Left kidney (tissue), 8 donors: ENCODE data around the gene OR5I1. TPM values are rescaled to one million over a fixed set of nuclear protein-coding genes. Genes with fewer than 3 reads are reported as not detected.
A peak's percentile ranks its signal among the peaks of the same experiment; 100 is the strongest.
"Not testable (repeated sequence)": the region's sequence is repeated elsewhere in the genome, so short reads cannot be mapped to it uniquely, and the experiment has no call there.

Source experiments
- DNase-seq: peaks from one replicate; pipeline ENCODE4 v3.0.0-alpha.2; 2013
- long read RNA-seq, 8 donors: transcript quantifications; one replicate each; lab custom pipeline, GENCODE V29; 2026
- polyA plus RNA-seq: library from polyadenylated mRNA; unstranded; fragments of 120-200 nt; gene quantifications from one replicate; pipeline ENCODE4 v1.2.1, GENCODE V29; 2013; ENCODE audit not compliant: insufficient read length

Gene OR5I1
- not detected for polyA plus RNA-seq
- long read RNA-seq, donor 1, result 0 reads
- long read RNA-seq, donor 2, result 0 reads
- long read RNA-seq, donor 3, result 0 reads
- long read RNA-seq, donor 4, result 0 reads
- long read RNA-seq, donor 5, result 0 reads
- long read RNA-seq, donor 6, result 0 reads
- long read RNA-seq, donor 7, result 0 reads
- long read RNA-seq, donor 8, result 0 reads

- DNase-seq, result no peak
These were observed at the start of gene OR5I1 for GRCh38 chr11:55936300-55936699. Gene OR5I1 (minus strand): TSS chr11:55936400. CDS start chr11:55936400, 0 bp downstream.

- DNase-seq, result no peak
These were observed 34.7 kb upstream of the OR5I1 start for GRCh38 chr11:55970935-55971334.

- no peak for DNase-seq
These were observed 33.6 kb upstream of the OR5I1 start, which contains the start of gene OR10AG1 for GRCh38 chr11:55969845-55970244. Gene OR10AG1 (minus strand): TSS chr11:55969945. CDS start chr11:55969907, 38 bp downstream.

GRCh38 chr11:55967914-55968313 is 31.7 kb upstream of the OR5I1 start:
- no peak for DNase-seq

- no peak for DNase-seq
These were observed 30.2 kb upstream of the OR5I1 start for GRCh38 chr11:55966391-55966790.

- DNase-seq, result no peak
These were observed 20.3 kb upstream of the OR5I1 start for GRCh38 chr11:55956521-55956920.

GRCh38 chr11:55949330-55949729 is 13.1 kb upstream of the OR5I1 start:
- no peak for DNase-seq

GRCh38 chr11:55942785-55943392 is 6.7 kb upstream of the OR5I1 start:
- peak; percentile 17 for DNase-seq

GRCh38 chr11:55920537-55920936 is 15.7 kb downstream of the OR5I1 start:
- no peak for DNase-seq

GRCh38 chr11:55914482-55914881 is 21.7 kb downstream of the OR5I1 start, which contains the start of gene OR5W2:
Gene OR5W2 (minus strand): TSS chr11:55914582. CDS start chr11:55914582, 0 bp downstream.
- DNase-seq, result no peak

- no peak for DNase-seq
These were observed 33.9 kb downstream of the OR5I1 start for GRCh38 chr11:55902308-55902707.

GRCh38 chr11:55895216-55895615 is 41.0 kb downstream of the OR5I1 start:
- no peak for DNase-seq

- DNase-seq, result not testable (repeated sequence)
These were observed 50.7 kb downstream of the OR5I1 start for GRCh38 chr11:55885481-55885880.

Other genes starting within 250 kb of the OR5I1 start
- gene OR5D13, start 163.0 kb downstream of the OR5I1 start, polyA plus RNA-seq, result not detected
- not detected for gene OR5D14, start 140.8 kb downstream of the OR5I1 start, polyA plus RNA-seq
- gene OR5L1, start 125.0 kb downstream of the OR5I1 start, polyA plus RNA-seq, result not detected
- gene OR5D18, start 116.8 kb downstream of the OR5I1 start, polyA plus RNA-seq, result not detected
- not detected for gene OR5L2, start 109.2 kb downstream of the OR5I1 start, polyA plus RNA-seq
- not detected for gene OR5D16, start 97.6 kb downstream of the OR5I1 start, polyA plus RNA-seq
- not detected for gene TRIM51, start 53.1 kb downstream of the OR5I1 start, polyA plus RNA-seq
- gene OR5W2, start 21.8 kb downstream of the OR5I1 start, polyA plus RNA-seq, result not detected
- gene OR10AG1, start 33.5 kb upstream of the OR5I1 start, polyA plus RNA-seq, result not detected
- gene OR5F1, start 58.2 kb upstream of the OR5I1 start, polyA plus RNA-seq, result not detected
- 0.07 TPM for gene OR5AS1, start 91.3 kb upstream of the OR5I1 start, polyA plus RNA-seq
- not detected for gene OR8I2, start 156.9 kb upstream of the OR5I1 start, polyA plus RNA-seq
- not detected for gene OR8H2, start 167.3 kb upstream of the OR5I1 start, polyA plus RNA-seq
- not detected for gene OR8H3, start 186.0 kb upstream of the OR5I1 start, polyA plus RNA-seq
- gene OR8J3, start 203.8 kb upstream of the OR5I1 start, polyA plus RNA-seq, result not detected
- not detected for gene OR8K5, start 223.9 kb upstream of the OR5I1 start, polyA plus RNA-seq
- not detected for gene OR5J2, start 240.2 kb upstream of the OR5I1 start, polyA plus RNA-seq